ENCODE data around the gene AKNAD1.

DNA sequence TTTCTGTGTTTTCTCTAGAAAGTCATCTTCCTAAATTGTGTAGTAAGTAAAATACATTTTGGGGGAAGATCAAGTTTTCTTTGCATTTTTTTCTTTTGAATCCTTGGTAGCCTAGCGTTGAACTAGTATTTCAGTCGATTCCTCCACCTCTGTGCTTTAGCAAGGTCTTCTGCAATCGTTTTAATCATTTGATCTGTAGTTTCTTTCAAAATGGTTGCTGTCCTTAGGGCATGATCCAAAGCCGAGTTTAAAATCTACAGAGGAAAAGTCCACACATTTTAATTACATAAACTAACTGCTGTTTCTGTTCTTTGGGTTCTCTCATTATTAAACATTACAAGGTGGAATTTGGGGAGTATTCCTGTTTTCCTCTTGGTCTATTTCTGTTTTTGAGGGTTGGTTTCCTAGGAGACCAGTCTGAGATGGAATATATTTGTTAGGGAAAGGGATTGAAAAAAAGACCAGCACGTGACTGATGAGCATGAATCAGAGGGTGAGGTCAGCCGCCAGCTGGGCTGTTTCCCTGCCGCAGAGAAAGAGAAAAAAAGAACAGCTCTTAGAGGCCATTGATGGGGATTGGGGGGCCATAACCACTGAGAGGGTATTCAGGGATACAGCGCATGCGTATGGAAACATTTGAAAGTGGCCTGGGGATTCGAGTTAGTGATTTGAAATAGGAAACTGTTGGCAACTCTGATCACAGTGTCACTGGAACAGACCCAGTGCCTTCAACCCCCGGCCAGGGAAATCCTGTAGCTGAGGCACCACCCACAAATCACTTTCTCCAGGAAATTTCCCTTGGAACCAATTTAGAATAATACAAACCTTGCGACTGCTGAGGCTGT lies 40.6 kb downstream of the AKNAD1 start:
- no peak for TF ChIP-seq CTCF (IDR thresholded peaks at IDR 0.05)
- no peak for TF ChIP-seq EZH2 (IDR thresholded peaks at IDR 0.05; ENCODE audit: borderline replicate concordance, insufficient read depth, low read depth, low read length, poor library complexity, severe bottlenecking)
